Measurements from ENCODE around the gene ZSCAN21. TPM values are rescaled to one million over a fixed set of nuclear protein-coding genes. Genes with fewer than 3 reads are reported as not detected.

The ZSCAN21 gene
- total and polyA plus RNA-seq, 4 donors: 7.0 to 10.7 (median 9.1) TPM

DNA sequence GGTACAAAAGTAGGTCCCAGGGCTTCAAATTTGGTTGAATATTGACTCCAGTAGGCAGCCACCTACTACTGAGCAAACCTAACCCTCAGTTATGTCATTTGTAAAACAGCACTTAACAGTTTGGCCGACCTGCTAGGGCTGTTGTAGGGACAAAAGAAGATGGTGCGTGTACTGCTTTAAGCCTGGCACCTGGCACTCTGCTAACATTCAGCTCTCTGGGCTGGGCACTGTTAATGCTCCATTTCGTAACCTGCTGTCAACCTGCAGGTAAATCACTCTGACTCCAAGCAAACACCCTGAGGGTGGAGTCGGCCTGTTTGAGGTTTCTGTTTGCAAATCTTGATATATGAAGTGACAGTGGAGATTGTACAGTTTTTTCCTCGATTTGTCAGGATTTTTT is 27.0 kb upstream of the ZSCAN21 start:
- 82 to 87% methylated on average over 5 of the region's 5 CpGs for WGBS, 2 donors
- ATAC-seq (ENCODE audit: low FRiP score): no peak
- H3K4me1 ChIP-seq (ENCODE audit: control insufficient read depth in 1 of 2, insufficient read depth in 2 of 2, low read length in 2 of 2): peaks cover 0 to 1% of the 10 kb centered on the region in 2 donors

DNA sequence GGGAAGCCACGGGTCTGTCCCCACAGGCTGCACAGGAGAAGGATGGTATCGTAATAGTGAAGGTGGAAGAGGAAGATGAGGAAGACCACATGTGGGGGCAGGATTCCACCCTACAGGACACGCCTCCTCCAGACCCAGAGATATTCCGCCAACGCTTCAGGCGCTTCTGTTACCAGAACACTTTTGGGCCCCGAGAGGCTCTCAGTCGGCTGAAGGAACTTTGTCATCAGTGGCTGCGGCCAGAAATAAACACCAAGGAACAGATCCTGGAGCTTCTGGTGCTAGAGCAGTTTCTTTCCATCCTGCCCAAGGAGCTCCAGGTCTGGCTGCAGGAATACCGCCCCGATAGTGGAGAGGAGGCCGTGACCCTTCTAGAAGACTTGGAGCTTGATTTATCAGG is 26.0 kb upstream of the ZSCAN21 start:
- no peak overlapping the region for H3K4me3 ChIP-seq (ENCODE audit: low read length in 2 of 2)
- H3K9me3 ChIP-seq (ENCODE audit: control insufficient read depth, low read length): no peaks in the 10 kb centered on the region
- WGBS, 2 donors: 93 to 94% methylated on average over 12 of the region's 12 CpGs
- H3K27me3 ChIP-seq (ENCODE audit: control insufficient read depth in 1 of 2, insufficient read depth in 2 of 2, low read length in 1 of 2): no peaks in the 10 kb centered on the region
- no peaks in the 10 kb centered on the region for H3K4me1 ChIP-seq (ENCODE audit: control insufficient read depth in 1 of 2, insufficient read depth in 2 of 2, low read length in 2 of 2)
- no peak overlapping the region for H3K27ac ChIP-seq (ENCODE audit: low read depth in 1 of 2, low read length in 2 of 2)
- intact Hi-C loops (cut with DNase I): no loop called here
- no peak for ATAC-seq (ENCODE audit: low FRiP score)
- H3K36me3 ChIP-seq (ENCODE audit: control insufficient read depth in 1 of 2, insufficient read depth in 2 of 2, low read length in 1 of 2): peaks cover 4 to 8% of the 10 kb centered on the region in 2 donors
- no peak for DNase-seq

More for the DNA sequence above, 27.0 kb upstream of the ZSCAN21 start:
- Histone ChIP-seq H3K36me3 (ENCODE audit: control insufficient read depth in 1 of 2, insufficient read depth in 2 of 2, low read length in 1 of 2) (peaks cover 4 to 8% of the 10 kb centered on the region in 2 donors), H3K27ac (ENCODE audit: low read depth in 1 of 2, low read length in 2 of 2) (no peak overlapping the region), H3K4me3 (ENCODE audit: low read length in 2 of 2) (no peak overlapping the region), H3K9me3 (ENCODE audit: control insufficient read depth, low read length) (no peaks in the 10 kb centered on the region), H3K27me3 (ENCODE audit: control insufficient read depth in 1 of 2, insufficient read depth in 2 of 2, low read length in 1 of 2) (no peaks in the 10 kb centered on the region)
- no peak for DNase-seq
- intact Hi-C loops (cut with DNase I): no loop called here

GRCh38 chr7:100024020-100024619 is 25.5 kb upstream of the ZSCAN21 start:
- Histone ChIP-seq H3K36me3 (ENCODE audit: control insufficient read depth in 1 of 2, insufficient read depth in 2 of 2, low read length in 1 of 2) (peaks cover 4 to 8% of the 10 kb centered on the region in 2 donors), H3K9me3 (ENCODE audit: control insufficient read depth, low read length) (no peaks in the 10 kb centered on the region), H3K4me3 (ENCODE audit: low read length in 2 of 2) (no peak overlapping the region), H3K4me1 (ENCODE audit: control insufficient read depth in 1 of 2, insufficient read depth in 2 of 2, low read length in 2 of 2) (no peaks in the 10 kb centered on the region), H3K27ac (ENCODE audit: low read depth in 1 of 2, low read length in 2 of 2) (no peak overlapping the region), H3K27me3 (ENCODE audit: control insufficient read depth in 1 of 2, insufficient read depth in 2 of 2, low read length in 1 of 2) (no peaks in the 10 kb centered on the region)
- intact Hi-C loops (cut with DNase I): no loop called here
- 88 to 90% methylated on average over 12 of the region's 12 CpGs for WGBS, 2 donors
- DNase-seq: no peak
- ATAC-seq (ENCODE audit: low FRiP score): no peak

DNA sequence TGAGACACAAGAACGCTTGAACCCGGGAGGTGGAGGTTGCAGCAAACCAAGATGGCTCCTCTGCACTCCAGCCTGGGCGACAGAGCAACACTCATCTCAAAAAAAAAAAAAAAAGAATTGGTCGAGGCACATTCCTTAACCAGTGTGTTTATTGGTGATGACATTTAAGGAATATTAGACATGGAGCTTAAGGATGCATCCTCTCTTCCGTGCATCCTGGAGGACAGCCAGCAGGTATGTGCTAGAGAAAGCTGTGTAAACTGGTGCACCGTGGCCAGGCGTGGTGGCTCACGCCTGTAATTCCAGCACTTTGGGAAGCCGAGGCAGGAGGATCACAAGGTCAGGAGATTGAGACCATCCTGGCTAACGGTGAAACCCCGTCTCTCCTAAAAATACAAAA is 22.4 kb upstream of the ZSCAN21 start:
- no peaks in the 10 kb centered on the region for H3K27me3 ChIP-seq (ENCODE audit: control insufficient read depth in 1 of 2, insufficient read depth in 2 of 2, low read length in 1 of 2)
- no peaks in the 10 kb centered on the region for H3K4me1 ChIP-seq (ENCODE audit: control insufficient read depth in 1 of 2, insufficient read depth in 2 of 2, low read length in 2 of 2)
- H3K9me3 ChIP-seq (ENCODE audit: control insufficient read depth, low read length): no peaks in the 10 kb centered on the region
- DNase-seq: no peak
- no peak overlapping the region for H3K4me3 ChIP-seq (ENCODE audit: low read length in 2 of 2)
- WGBS, 2 donors: 86 to 88% methylated on average over 11 of the region's 11 CpGs
- intact Hi-C loops (cut with DNase I): no loop called here
- H3K27ac ChIP-seq (ENCODE audit: low read depth in 1 of 2, low read length in 2 of 2): no peak overlapping the region
- peaks cover 18 to 19% of the 10 kb centered on the region in 2 donors for H3K36me3 ChIP-seq (ENCODE audit: control insufficient read depth in 1 of 2, insufficient read depth in 2 of 2, low read length in 1 of 2)
- ATAC-seq (ENCODE audit: low FRiP score): no peak

GRCh38 chr7:100029596-100029995 is 20.0 kb upstream of the ZSCAN21 start:
- Histone ChIP-seq H3K36me3 (ENCODE audit: control insufficient read depth in 1 of 2, insufficient read depth in 2 of 2, low read length in 1 of 2) (peaks cover 15 to 20% of the 10 kb centered on the region in 2 donors), H3K27me3 (ENCODE audit: control insufficient read depth in 1 of 2, insufficient read depth in 2 of 2, low read length in 1 of 2) (no peaks in the 10 kb centered on the region), H3K4me1 (ENCODE audit: control insufficient read depth in 1 of 2, insufficient read depth in 2 of 2, low read length in 2 of 2) (no peaks in the 10 kb centered on the region), H3K27ac (ENCODE audit: low read depth in 1 of 2, low read length in 2 of 2) (no peak overlapping the region), H3K9me3 (ENCODE audit: control insufficient read depth, low read length) (no peaks in the 10 kb centered on the region), H3K4me3 (ENCODE audit: low read length in 2 of 2) (no peak overlapping the region)
- ATAC-seq (ENCODE audit: low FRiP score) (no peak), DNase-seq (no peak)
- WGBS, 2 donors: 86 to 88% methylated on average over 5 of the region's 5 CpGs
- intact Hi-C loops (cut with DNase I): no loop called here

DNA sequence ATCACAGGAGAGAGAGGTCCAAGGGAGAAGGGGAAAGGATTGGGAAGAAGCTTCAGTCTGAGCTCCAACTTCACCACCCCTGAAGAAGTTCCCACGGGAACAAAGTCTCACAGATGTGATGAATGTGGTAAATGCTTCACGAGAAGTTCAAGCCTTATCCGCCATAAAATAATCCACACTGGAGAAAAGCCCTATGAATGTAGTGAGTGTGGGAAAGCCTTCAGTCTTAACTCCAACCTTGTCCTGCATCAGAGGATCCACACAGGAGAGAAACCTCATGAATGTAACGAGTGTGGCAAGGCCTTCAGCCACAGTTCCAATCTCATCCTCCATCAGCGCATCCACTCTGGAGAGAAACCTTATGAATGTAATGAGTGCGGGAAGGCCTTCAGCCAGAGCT is 16.0 kb upstream of the ZSCAN21 start:
- H3K27me3 ChIP-seq (ENCODE audit: control insufficient read depth in 1 of 2, insufficient read depth in 2 of 2, low read length in 1 of 2): no peaks in the 10 kb centered on the region
- ATAC-seq (ENCODE audit: low FRiP score): no peak
- intact Hi-C loops (cut with DNase I): no loop called here
- H3K4me1 ChIP-seq (ENCODE audit: control insufficient read depth in 1 of 2, insufficient read depth in 2 of 2, low read length in 2 of 2): no peaks in the 10 kb centered on the region
- no peaks in the 10 kb centered on the region for H3K9me3 ChIP-seq (ENCODE audit: control insufficient read depth, low read length)
- DNase-seq: no peak
- WGBS, 2 donors: 86 to 92% methylated on average over 6 of the region's 6 CpGs
- H3K36me3 ChIP-seq (ENCODE audit: control insufficient read depth in 1 of 2, insufficient read depth in 2 of 2, low read length in 1 of 2): peaks cover 20 to 21% of the 10 kb centered on the region in 2 donors
- H3K4me3 ChIP-seq (ENCODE audit: low read length in 2 of 2): no peak overlapping the region
- H3K27ac ChIP-seq (ENCODE audit: low read depth in 1 of 2, low read length in 2 of 2): no peak overlapping the region

DNA sequence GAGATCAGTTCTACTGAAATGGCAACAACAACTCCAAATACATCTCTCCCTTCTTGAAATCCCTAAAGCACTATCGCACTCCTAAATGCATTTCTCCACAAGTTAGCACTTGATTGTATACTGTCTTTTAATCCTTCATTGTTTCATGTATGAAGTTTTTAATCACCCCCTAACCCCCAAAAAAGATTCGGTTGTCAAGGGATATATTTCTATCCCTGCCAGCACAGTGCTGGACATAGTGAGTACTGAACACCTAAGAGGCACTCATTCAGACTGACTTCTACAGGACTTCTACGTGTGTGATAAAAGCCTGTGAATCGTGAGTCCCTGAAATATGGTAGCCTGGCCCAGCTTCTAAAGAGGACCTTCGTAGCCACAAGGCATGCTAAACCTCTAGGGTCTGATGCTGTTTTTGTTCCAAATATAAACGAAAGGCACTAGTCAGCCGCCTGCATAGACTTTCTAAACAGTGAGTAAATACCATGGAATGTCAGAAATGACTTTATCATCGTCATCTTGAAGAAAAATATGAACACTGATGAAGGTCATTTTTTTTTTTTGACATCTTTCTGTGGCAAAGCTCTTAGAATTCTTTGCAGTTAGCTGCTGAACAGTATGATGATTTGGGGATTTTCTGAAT is 14.6 kb upstream of the ZSCAN21 start:
- Histone ChIP-seq H3K9me3 (ENCODE audit: control insufficient read depth, low read length) (no peaks in the 10 kb centered on the region), H3K36me3 (ENCODE audit: control insufficient read depth in 1 of 2, insufficient read depth in 2 of 2, low read length in 1 of 2) (peaks cover 19 to 21% of the 10 kb centered on the region in 2 donors), H3K27me3 (ENCODE audit: control insufficient read depth in 1 of 2, insufficient read depth in 2 of 2, low read length in 1 of 2) (no peaks in the 10 kb centered on the region), H3K4me1 (ENCODE audit: control insufficient read depth in 1 of 2, insufficient read depth in 2 of 2, low read length in 2 of 2) (no peaks in the 10 kb centered on the region), H3K27ac (ENCODE audit: low read depth in 1 of 2, low read length in 2 of 2) (peak overlapping the region in 1 of 2 donors; percentile 25), H3K4me3 (ENCODE audit: low read length in 2 of 2) (no peak overlapping the region)
- WGBS, 2 donors: 32 to 36% methylated on average over 8 of the region's 8 CpGs
- no peak for ATAC-seq (ENCODE audit: low FRiP score)
- DNase-seq: no peak
- intact Hi-C loops (cut with DNase I): no loop called here

DNA sequence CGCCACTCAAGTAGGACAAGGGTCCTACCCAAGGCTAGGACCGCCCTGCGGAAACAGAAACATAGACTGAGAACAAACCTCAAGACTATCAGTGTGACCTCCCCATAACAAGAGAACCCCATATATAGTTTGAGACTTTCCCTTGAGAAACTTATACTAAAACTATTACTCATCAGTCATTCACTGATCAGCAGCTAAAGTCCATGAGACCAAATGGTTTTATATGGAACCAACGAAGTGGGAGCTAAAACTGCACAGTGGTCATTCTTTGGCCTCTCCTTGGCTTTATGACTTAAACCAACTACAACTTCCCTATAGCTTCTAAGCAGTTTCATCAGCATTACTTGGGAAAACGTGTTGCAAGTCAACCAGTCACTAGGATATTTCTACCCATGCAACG is 13.7 kb upstream of the ZSCAN21 start:
- 95 to 96% methylated on average over 6 of the region's 6 CpGs for WGBS, 2 donors
- no peak for ATAC-seq (ENCODE audit: low FRiP score)

GRCh38 chr7:100038326-100038725 is 11.2 kb upstream of the ZSCAN21 start:
- Histone ChIP-seq H3K27ac (ENCODE audit: low read depth in 1 of 2, low read length in 2 of 2) (no peak overlapping the region), H3K36me3 (ENCODE audit: control insufficient read depth in 1 of 2, insufficient read depth in 2 of 2, low read length in 1 of 2) (peaks cover 6 to 9% of the 10 kb centered on the region in 2 donors), H3K9me3 (ENCODE audit: control insufficient read depth, low read length) (no peaks in the 10 kb centered on the region), H3K4me3 (ENCODE audit: low read length in 2 of 2) (no peak overlapping the region), H3K4me1 (ENCODE audit: control insufficient read depth in 1 of 2, insufficient read depth in 2 of 2, low read length in 2 of 2) (no peaks in the 10 kb centered on the region), H3K27me3 (ENCODE audit: control insufficient read depth in 1 of 2, insufficient read depth in 2 of 2, low read length in 1 of 2) (no peaks in the 10 kb centered on the region)
- ATAC-seq (ENCODE audit: low FRiP score) (no peak), DNase-seq (no peak)
- intact Hi-C loops (cut with DNase I): no loop called here
- 95 to 96% methylated on average over 7 of the region's 7 CpGs for WGBS, 2 donors

More for the DNA sequence above, 13.7 kb upstream of the ZSCAN21 start:
- no peaks in the 10 kb centered on the region for H3K9me3 ChIP-seq (ENCODE audit: control insufficient read depth, low read length)
- DNase-seq: no peak
- peaks cover 11 to 17% of the 10 kb centered on the region in 2 donors for H3K36me3 ChIP-seq (ENCODE audit: control insufficient read depth in 1 of 2, insufficient read depth in 2 of 2, low read length in 1 of 2)
- H3K27ac ChIP-seq (ENCODE audit: low read depth in 1 of 2, low read length in 2 of 2): no peak overlapping the region
- intact Hi-C loops (cut with DNase I): no loop called here
- no peak overlapping the region for H3K4me3 ChIP-seq (ENCODE audit: low read length in 2 of 2)
- no peaks in the 10 kb centered on the region for H3K27me3 ChIP-seq (ENCODE audit: control insufficient read depth in 1 of 2, insufficient read depth in 2 of 2, low read length in 1 of 2)
- no peaks in the 10 kb centered on the region for H3K4me1 ChIP-seq (ENCODE audit: control insufficient read depth in 1 of 2, insufficient read depth in 2 of 2, low read length in 2 of 2)

Data from aorta (tissue), 5 donors.